ENCODE data around the gene TCHP.
"Not testable (repeated sequence)": the region's sequence is repeated elsewhere in the genome, so short reads cannot be mapped to it uniquely, and the experiment has no call there.

The TCHP gene

DNA sequence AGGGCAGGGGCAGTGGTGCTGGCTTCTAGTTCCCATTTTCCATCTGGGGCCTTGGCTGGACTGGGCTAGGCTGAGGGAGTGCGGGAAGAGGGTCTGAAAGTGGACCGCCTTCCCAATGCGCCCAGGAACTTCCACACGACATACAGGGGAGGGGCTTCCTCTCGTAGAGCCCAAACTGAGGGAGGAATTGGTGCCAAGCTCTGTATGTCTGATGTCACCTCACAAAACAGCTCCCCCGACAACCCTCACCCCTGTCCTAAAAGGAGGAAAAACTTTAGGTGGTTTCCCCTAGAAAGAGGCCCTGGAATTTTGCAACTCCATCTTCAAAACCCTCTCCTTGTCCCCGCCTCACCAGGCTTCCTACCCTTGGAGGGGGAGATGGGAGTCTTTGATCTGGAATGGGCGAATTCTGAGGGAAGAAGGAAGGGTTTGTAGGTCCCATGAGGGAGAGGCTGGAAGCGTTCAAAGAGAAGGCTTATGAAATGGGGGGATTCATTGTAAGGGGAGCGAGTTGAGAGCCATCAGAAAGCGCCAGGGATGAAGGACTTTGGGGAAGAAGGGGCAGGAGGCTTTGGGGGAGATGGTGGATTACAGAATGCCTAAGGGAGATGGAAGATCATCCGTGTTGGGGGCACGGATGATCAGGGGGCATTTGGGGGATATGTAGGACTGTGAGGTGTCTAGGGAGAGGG lies 20.6 kb upstream of the TCHP start:
- peak; percentile 71 to 80 (median 79) for DNase-seq

DNA sequence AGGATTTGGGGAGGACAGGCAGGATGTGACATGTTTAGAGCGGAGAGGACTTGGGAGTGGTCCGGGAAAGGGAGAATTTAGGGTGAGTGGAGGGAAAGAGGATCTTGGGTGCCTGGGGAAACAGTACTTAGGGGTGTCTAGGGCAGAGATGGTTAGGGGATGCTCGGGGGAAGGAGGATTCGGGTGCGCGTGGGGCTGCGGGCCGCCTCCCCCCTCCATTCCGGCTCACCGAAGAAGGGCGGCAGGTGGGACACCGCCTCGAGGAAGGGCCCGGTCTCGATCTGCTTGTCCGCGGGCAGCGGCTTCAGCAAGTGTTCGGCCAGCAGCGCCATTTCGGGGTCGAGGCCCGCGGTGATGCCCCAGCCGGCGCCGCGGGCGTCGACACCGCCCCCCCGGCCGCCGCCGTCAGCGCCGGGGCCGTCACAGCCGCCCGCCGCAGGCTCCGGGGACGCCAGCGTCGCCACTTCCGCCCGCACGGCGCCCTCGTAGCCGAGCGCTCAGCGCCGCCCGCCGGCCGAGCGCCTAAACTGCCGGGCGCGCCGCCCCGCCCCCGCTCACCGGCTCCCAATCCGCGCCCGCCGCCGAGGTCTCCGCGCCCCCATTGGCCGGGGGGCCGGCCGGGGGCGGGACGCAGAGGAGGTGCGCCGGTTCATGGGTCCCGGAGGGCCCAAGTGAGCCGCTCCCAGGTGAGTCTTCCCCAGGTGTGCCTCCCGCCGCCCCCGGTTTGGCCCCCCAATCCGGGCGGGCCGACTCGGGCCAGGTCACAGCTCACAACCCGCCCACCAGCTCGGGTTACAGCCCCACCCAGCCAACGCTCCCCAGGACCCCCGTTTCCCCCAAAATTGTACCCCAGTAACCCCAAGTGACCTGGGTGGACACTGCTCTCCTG lies 19.8 kb upstream of the TCHP start, which contains the start of gene GLTP:
Gene GLTP, minus strand, starts transcription at position 499 of the 889 bp plus-strand sequence. Its CDS starts 167 bp downstream, at position 332.
- DNase-seq: peak; percentile 94 to 99 (median 98)

DNA sequence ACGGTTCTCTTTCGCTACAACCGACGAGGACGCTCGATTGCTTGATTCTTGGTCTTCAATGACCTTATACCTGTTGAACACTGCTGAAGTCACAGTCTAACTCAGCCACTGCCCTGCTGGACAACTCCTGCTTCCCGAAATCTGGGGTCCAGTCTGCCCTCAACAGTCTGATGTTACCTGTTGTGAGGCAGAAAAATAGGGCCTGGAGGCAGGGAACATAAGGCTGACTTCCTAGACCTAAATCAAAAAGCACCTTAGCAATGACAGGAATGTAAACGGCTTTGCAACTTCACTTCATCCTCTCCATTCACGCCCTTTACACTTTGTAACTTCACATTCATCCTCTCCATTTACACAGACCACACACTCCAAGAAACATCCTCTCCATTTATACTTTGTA lies 19.1 kb upstream of the TCHP start:
- no peak for DNase-seq

GRCh38 chr12:109881752-109882151 lies 18.3 kb upstream of the TCHP start:
- DNase-seq: no peak

GRCh38 chr12:109883461-109883860 lies 16.6 kb upstream of the TCHP start:
- no peak for DNase-seq

GRCh38 chr12:109885616-109886015 lies 14.5 kb upstream of the TCHP start:
- DNase-seq: peak in 1 of 3 donors; percentile 9

GRCh38 chr12:109888179-109889020 lies 11.7 kb upstream of the TCHP start:
- DNase-seq: peak; percentile 76 to 89 (median 86)

DNA sequence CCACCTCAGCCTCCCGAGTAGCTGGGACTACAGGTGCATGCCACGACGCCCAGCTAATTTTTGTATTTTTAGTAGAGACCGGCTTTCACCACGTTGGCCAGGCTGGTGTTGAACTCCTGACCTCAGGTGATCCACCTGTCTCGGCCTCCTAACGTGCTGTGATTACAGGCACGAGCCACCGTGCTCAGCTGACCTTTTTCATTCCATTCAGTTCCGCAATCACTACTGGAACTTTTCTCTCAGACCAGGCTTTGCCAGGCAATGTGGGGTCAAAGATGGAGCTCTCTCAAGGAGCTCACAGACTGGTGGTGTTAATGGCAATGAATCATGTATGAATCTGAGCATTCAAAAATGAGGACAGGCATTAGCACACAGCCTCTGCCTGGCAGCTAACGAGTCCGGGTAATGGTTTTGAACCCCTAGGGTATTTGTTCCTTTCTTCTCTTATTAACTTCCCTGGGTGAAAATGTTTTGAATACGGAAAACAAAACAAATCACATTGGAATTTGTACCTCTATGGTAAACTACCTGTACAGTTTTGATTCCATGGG lies 9.4 kb upstream of the TCHP start:
- peak in 1 of 3 donors; percentile 4 for DNase-seq

DNA sequence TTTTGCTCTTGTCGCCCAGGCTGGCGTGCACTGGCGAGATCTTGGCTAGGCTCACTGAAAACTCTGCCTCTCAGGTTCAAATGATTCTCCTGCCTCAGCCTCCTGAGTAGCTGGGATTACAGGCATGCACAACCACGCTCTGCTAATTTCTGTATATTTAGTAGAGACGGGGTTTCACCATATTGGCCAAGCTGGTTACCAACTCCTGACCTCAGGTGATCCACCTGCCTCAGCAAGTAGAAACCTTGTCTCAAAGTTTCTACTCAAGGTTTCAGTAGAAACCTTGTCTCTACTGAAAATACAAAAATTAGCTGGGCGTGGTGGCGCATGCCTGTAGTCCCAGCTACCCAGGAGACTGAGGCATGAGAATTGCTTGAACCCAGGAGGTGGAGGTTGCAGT lies 8.3 kb upstream of the TCHP start:
- not testable (repeated sequence) for DNase-seq

GRCh38 chr12:109892165-109892715 lies 7.8 kb upstream of the TCHP start:
- peak in 1 of 3 donors; percentile 1 for DNase-seq

DNA sequence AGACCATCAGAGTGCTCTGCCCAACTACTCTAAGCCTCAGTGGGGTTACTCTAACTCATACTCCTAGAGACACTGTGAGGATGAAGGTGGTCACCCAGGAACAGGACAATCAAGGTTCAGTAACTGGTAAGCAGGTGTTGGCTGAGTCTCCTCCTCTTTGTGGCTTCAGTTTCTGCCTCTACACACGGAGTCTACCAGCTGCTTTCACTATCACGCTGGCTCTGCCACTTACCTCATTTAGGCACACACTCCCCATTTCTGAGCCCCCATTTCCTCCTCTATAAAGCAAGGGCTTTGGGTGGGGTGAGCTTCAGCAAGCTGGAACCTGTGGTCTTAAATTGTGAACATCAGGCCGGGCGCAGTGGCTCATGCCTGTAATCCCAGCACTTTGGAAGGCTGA lies 7.3 kb upstream of the TCHP start:
- DNase-seq: peak in 1 of 3 donors; percentile 15

DNA sequence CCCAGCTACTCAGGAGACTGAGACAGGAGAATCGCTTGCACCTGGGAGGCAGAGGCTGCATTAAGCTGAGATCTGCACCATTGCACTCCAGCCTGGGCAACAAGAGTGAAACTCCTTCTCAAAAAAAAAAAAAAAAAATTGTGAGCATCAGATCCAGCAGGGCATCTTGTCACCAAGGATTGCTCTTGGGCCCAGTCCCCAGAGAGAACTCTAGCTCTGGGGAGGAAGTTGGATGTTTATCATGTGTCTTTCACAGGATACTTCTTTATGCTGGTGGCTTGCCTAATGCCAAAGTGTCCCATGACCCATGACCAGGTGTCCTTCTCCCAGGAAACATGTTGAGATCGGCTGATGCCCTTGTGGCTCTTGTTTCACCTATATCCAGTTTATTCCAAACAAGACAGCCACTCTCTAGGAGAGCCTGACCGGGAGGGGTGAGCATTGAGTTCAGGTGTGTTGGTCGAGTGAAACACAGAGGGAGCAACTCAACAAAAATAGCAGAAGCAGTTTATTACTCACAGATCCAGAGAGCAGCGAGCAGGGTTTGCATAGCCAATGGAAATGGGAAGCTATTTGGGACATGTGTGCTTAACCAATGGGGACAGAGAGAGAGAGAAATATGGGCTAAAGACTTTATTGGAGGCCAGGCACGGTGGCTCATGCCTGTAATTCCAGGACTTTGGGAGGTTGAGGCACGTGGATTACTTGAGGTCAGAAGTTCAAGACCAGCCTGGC lies 6.6 kb upstream of the TCHP start:
- DNase-seq: peak; percentile 20 to 33 (median 26)

DNA sequence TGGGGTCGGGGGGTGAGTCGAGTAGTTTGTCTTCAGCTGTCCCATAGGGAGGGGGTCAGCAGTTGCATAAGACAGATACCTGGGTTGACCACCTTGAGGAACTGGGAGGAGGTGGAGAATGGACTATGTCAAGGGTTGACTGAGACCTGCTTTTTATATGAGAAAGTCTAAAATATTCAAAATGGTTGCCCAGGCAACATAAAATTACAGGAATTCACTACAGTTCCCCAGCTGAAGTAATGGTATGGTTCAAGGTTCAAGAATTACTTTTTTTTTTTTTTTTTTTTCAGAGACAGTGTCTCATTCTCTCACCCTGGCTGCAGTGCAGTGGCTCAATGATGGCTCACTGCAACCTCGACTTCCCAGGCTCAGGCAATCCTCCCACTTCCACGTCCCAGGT lies 5.1 kb upstream of the TCHP start:
- DNase-seq: no peak

GRCh38 chr12:109896188-109896587 lies 3.9 kb upstream of the TCHP start:
- peak in 1 of 3 donors; percentile 16 for DNase-seq

DNA sequence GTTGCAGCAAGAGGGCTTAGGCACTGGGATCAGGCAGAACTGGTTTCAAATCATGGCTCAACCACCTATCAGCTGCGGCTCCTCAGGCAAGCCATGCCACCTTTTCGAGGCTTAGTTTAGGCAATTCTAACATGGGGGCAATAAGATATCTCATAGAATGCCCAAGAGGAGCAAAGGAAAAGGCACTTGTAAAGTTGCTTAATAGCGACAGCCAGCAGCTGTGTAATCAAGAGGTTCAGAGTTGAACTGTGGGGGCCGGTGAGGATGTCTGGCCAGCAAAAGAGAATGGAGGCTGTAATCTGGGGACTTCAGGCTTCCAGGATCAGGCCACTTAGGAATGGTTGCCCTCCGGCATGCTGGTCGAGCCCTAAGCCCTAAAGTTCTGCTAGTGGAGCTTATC lies 3.0 kb upstream of the TCHP start:
- peak in 1 of 3 donors; percentile 16 for DNase-seq

- DNase-seq: not testable (repeated sequence)
Observed at GRCh38 chr12:109899345-109899744, 729 bp upstream of the TCHP start.

GRCh38 chr12:109900752-109901580 lies 892 bp downstream of the TCHP start:
- DNase-seq: no peak

- DNase-seq: no peak
Observed at GRCh38 chr12:109902891-109903418, 2.9 kb downstream of the TCHP start.

DNA sequence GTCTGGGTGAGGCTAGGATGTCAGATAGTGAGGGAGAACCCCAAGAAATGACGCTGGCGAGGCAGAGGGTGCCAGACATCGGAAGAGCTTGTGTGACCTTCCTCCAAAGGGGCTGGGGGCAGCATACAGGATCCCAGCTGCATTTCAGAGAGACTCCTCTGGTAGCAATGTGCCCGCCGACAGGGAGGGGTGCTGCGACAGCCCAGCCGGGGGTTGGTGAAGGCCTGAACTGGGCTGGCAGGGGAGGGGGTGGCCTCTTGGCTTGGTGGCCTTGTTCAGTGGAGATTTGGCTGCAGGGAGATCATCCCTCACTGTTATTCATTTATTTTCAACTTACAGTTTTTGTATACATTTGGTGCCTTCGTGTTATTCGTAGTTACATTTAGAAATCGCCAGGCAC lies 5.2 kb downstream of the TCHP start:
- no peak for DNase-seq

GRCh38 chr12:109910254-109910968 lies 10.3 kb downstream of the TCHP start:
- no peak for DNase-seq

Measured in suppressor macrophage treated with lipopolysaccharide for 1 hour (primary cell).